Activated CD8-positive, alpha-beta T cell treated with anti-CD3 and anti-CD28 coated beads, Interleukin-2, amount 10 ng/mL, durations not matched to agents 7 days and 5 days (primary cell): ENCODE measurements around the gene CDCA3. TPM values are rescaled to one million over a fixed set of nuclear protein-coding genes. Genes with fewer than 3 reads are reported as not detected.

Experiments used
- ATAC-seq: fragments of 150-1000 bp; cut with Tn5 transposase; one replicate; pipeline ENCODE4 v1.10.0; 2021; ENCODE audit warnings: moderate library complexity
- CTCF ChIA-PET: fragments of 350-600 bp; sonication (Branson Sonifier 250); formaldehyde crosslinking; loops from one replicate; lab custom pipeline; 2021; ENCODE audit warnings: antibody characterized with exemption; lab: Charles Lee
- POLR2A ChIA-PET: fragments of 350-600 bp; sonication (Branson Sonifier 250); formaldehyde crosslinking; loops from one replicate; lab custom pipeline; 2021; ENCODE audit warnings: antibody characterized with exemption; lab: Charles Lee
- DNase-seq: peaks from one replicate; pipeline ENCODE4 v3.0.0-alpha.2; 2020
- H3K27ac Mint-ChIP-seq: one replicate; pipeline ENCODE4 v1.8.0; 2021; ENCODE audit warnings: mild to moderate bottlenecking, mixed read lengths
- H3K27me3 Mint-ChIP-seq: one replicate; pipeline ENCODE4 v1.8.0; 2021; ENCODE audit warnings: low read depth, mixed read lengths
- H3K36me3 Mint-ChIP-seq: one replicate; pipeline ENCODE4 v1.8.0; 2021; ENCODE audit warnings: low read depth, mixed read lengths
- H3K4me1 Mint-ChIP-seq: one replicate; pipeline ENCODE4 v1.8.0; 2021; ENCODE audit warnings: low read depth, mixed read lengths
- H3K4me3 Mint-ChIP-seq: one replicate; pipeline ENCODE4 v1.8.0; 2021; ENCODE audit warnings: mild to moderate bottlenecking, mixed read lengths
- H3K9me3 Mint-ChIP-seq: one replicate; pipeline ENCODE4 v1.8.0; 2022; ENCODE audit warnings: mixed read lengths; ENCODE audit not compliant: insufficient read depth
- total RNA-seq, 2 experiments: library from RNA; stranded (reverse); gene quantifications; one replicate each; pipeline ENCODE4 v1.2.3, GENCODE V29; 2021

The CDCA3 gene
- total RNA-seq, 2 experiments from 2014 or later: 103 to 115 TPM

DNA sequence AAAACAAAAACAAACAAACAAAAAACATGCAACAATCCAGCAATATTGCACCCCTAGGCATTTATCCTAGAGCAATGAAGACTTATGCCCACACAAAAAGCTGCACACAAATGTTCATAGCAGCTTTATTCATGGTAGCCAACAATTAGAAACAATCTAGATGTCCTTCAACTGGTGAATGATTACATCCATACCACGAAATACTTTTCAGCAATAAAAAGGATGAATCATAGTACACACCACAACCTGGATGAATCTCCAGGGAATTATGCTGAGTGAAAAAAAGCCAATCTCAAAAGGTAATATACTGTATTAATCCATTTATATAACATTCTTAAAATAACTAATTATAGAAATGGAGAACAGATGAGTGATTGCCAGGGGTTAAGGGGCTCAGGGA, 43.9 kb downstream of the CDCA3 start:
- no peak for ATAC-seq
- H3K4me1 Mint-ChIP-seq: no peaks in the 10 kb centered on the region
- H3K27me3 Mint-ChIP-seq: peaks cover 13% of the 10 kb centered on the region
- no peaks in the 10 kb centered on the region for H3K36me3 Mint-ChIP-seq
- no peak overlapping the region for H3K4me3 Mint-ChIP-seq
- no peaks in the 10 kb centered on the region for H3K9me3 Mint-ChIP-seq
- no peak overlapping the region for H3K27ac Mint-ChIP-seq
- POLR2A ChIA-PET: no interaction called here
- no peak for DNase-seq
- CTCF ChIA-PET: interaction anchor here (1.1 kb wide), 2 partner anchors 15 to 53 kb away, joined by 3 to 4 read pairs; no protein-coding TSS in a partner anchor

DNA sequence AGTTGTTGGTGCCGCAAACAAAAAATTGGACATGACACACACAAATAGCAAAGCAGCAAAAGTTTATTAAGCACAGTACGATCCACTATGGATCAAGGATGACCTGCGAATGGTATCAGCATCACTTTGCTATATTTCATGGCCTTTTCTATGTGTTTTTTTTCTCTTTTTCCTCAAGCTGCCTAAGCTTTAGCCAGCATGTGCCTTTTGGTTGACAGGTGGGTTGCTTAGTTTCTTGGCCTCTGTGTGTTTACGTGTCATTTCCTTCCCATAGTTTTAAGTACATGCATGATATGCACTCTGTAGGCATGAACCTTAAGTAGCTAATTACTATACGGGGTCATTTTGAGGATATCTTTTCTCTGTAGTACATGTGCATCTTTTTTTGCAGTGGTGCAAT, 51.9 kb downstream of the CDCA3 start:
- POLR2A ChIA-PET: no interaction called here

More for the DNA sequence above, 51.9 kb downstream of the CDCA3 start:
- no peaks in the 10 kb centered on the region for H3K9me3 Mint-ChIP-seq
- H3K36me3 Mint-ChIP-seq: no peaks in the 10 kb centered on the region
- DNase-seq: no peak
- no peak overlapping the region for H3K4me3 Mint-ChIP-seq
- ATAC-seq: no peak
- CTCF ChIA-PET: no interaction called here
- H3K27ac Mint-ChIP-seq: no peak overlapping the region
- H3K4me1 Mint-ChIP-seq: no peaks in the 10 kb centered on the region
- peaks cover 23% of the 10 kb centered on the region for H3K27me3 Mint-ChIP-seq

Other genes starting within 250 kb of the CDCA3 start
- 100 to 1,000 TPM; 277 to 292 TPM for gene CHD4, start 243.9 kb downstream of the CDCA3 start, total RNA-seq
- 10 to 100 TPM; 16.5 to 16.8 TPM for gene LPAR5, start 215.3 kb downstream of the CDCA3 start, total RNA-seq
- 1 to 10 TPM in 1 of 2 experiments, under 1 TPM in 1; 0.76 to 1.7 TPM for gene ACRBP, start 203.9 kb downstream of the CDCA3 start, total RNA-seq
- gene ING4, start 188.2 kb downstream of the CDCA3 start, total RNA-seq: 10 to 100 TPM; 24.9 TPM
- gene ZNF384, start 161.9 kb downstream of the CDCA3 start, total RNA-seq: 10 to 100 TPM; 71.9 to 76.4 TPM
- gene PIANP, start 150.5 kb downstream of the CDCA3 start, total RNA-seq: not detected
- 10 to 100 TPM; 26.9 to 29.7 TPM for gene COPS7A, start 127.2 kb downstream of the CDCA3 start, total RNA-seq
- gene MLF2, start 98.1 kb downstream of the CDCA3 start, total RNA-seq: 100 to 1,000 TPM; 109 to 113 TPM
- 10 to 100 TPM; 42.9 to 47.4 TPM for gene PTMS, start 84.9 kb downstream of the CDCA3 start, total RNA-seq
- gene LAG3, start 78.8 kb downstream of the CDCA3 start, total RNA-seq: 10 to 100 TPM; 43.0 to 45.2 TPM
- gene CD4, start 61.8 kb downstream of the CDCA3 start, total RNA-seq: 1 to 10 TPM in 1 of 2 experiments, under 1 TPM in 1; 0.90 to 1.6 TPM
- gene GPR162, start 29.5 kb downstream of the CDCA3 start, total RNA-seq: under 1 TPM; 0.13 to 0.34 TPM
- under 1 TPM in 1 of 2 experiments, not detected in 1; 0.26 TPM for gene P3H3, start 22.9 kb downstream of the CDCA3 start, total RNA-seq
- gene GNB3, start 10.4 kb downstream of the CDCA3 start, total RNA-seq: under 1 TPM in 1 of 2 experiments, not detected in 1; 0.08 TPM
- 100 to 1,000 TPM; 105 to 108 TPM for gene USP5, start 864 bp upstream of the CDCA3 start, total RNA-seq
- 1,000 to 10,000 TPM; 1,505 to 1,545 TPM for gene TPI1, start 16.2 kb upstream of the CDCA3 start, total RNA-seq
- 10 to 100 TPM in 1 of 2 experiments, 1 to 10 TPM in 1; 10.0 to 11.2 TPM for gene SPSB2, start 22.0 kb upstream of the CDCA3 start, total RNA-seq
- 1 to 10 TPM; 6.5 to 8.6 TPM for gene LRRC23, start 53.5 kb upstream of the CDCA3 start, total RNA-seq
- 100 to 1,000 TPM; 133 to 141 TPM for gene ENO2, start 63.3 kb upstream of the CDCA3 start, total RNA-seq
- 10 to 100 TPM; 21.6 to 24.5 TPM for gene ATN1, start 76.7 kb upstream of the CDCA3 start, total RNA-seq
- gene RNU7-1, start 92.5 kb upstream of the CDCA3 start, total RNA-seq: not detected
- 100 to 1,000 TPM; 184 to 185 TPM for gene C12orf57, start 92.7 kb upstream of the CDCA3 start, total RNA-seq
- gene PTPN6, start 100.1 kb upstream of the CDCA3 start, total RNA-seq: 100 to 1,000 TPM; 354 to 397 TPM
- gene PHB2, start 119.4 kb upstream of the CDCA3 start, total RNA-seq: 100 to 1,000 TPM; 226 to 236 TPM
- 10 to 100 TPM; 54.9 to 58.7 TPM for gene EMG1, start 119.6 kb upstream of the CDCA3 start, total RNA-seq
- gene LPCAT3, start 167.2 kb upstream of the CDCA3 start, total RNA-seq: 10 to 100 TPM; 37.3 to 40.3 TPM
- gene C1S, start 209.4 kb upstream of the CDCA3 start, total RNA-seq: under 1 TPM; 0.50 to 0.90 TPM
- 1 to 10 TPM; 3.6 to 3.7 TPM for gene C1R, start 241.2 kb upstream of the CDCA3 start, total RNA-seq